Endometrium (tissue), 2 donors: Measurements from ENCODE around the gene LHX5.
"Not testable (repeated sequence)": the region's sequence is repeated elsewhere in the genome, so short reads cannot be mapped to it uniquely, and the experiment has no call there.

Experiments used
- FAIRE-seq: peaks from 2 replicates; lab custom pipeline; 2012; peaks lifted over from hg19 to GRCh38; lab: Jason Lieb, UNC
- donor health status: control.
- donor health status: control.

LHX5 gene

GRCh38 chr12:113471619-113472171, at the start of gene LHX5:
Gene LHX5, minus strand, starts transcription at chr12:113471871. Its CDS starts 373 bp downstream, at chr12:113471498.
- no peak for FAIRE-seq

DNA sequence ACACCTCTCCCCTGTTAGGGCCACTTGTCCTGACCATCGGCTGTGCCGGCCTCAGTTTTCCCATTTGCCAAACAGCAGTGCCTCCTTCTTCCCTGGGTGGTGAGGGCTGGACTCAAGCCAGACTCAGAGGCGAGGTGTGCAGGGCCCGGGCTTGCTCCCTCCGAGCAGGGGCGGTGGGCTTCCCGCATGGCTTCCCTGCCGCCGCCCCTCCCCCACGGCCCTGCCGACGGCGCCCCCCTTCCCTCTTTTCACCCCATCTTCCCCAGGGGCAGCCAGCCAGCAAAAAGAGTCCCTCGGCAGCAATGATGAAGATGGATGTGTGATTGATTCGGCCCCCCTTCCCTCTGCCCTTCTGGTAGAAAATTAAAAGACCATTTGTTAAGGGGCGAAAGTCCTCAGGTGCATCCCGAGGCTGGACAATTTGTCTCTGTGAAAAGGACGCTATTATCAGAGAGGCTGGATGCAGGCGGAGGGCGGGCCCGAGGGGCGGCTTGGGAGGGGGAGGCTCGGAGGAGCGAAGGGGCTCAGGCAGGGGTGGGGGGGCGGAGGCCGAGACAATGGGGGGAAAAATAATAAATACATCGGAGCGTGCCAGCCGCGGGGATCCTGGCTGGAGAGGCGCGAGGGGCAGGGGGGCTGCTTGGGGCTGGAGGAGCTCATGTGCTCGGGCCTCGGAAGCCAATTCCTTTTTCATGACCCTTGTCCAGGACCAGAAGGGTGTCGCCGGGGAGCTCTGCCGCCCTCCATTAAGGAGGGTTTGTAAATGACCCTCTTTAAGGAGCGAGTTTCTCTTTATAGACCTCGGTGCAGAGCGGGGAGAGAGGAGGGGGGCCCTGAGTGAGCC, 48.0 kb upstream of the LHX5 start:
- no peak for FAIRE-seq

- FAIRE-seq = no peak
Observed at GRCh38 chr12:113515082-113515856, 43.6 kb upstream of the LHX5 start.

- FAIRE-seq = no peak
Observed at GRCh38 chr12:113514602-113515001, 42.9 kb upstream of the LHX5 start.

- no peak for FAIRE-seq
Observed at GRCh38 chr12:113512568-113512967, 40.9 kb upstream of the LHX5 start.

DNA sequence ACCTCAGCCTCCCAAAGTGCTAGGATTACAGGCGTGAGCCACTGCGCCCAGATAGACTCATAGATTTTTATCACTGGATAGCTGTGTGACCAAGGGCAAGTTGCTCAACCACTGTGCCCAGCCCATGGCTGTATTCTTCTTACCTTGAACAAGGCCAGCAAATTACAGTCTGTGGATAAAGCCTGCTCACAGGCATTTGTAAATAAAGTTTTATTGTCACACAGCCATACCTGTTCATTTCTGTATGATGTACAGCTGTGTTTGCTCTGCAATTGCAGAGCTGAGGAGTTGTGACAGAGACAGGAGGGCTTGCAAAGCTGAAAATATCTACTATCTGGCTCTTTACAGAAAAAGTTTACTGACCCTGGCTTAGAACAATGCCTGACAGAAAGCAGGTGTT, 35.2 kb upstream of the LHX5 start:
- no peak for FAIRE-seq

DNA sequence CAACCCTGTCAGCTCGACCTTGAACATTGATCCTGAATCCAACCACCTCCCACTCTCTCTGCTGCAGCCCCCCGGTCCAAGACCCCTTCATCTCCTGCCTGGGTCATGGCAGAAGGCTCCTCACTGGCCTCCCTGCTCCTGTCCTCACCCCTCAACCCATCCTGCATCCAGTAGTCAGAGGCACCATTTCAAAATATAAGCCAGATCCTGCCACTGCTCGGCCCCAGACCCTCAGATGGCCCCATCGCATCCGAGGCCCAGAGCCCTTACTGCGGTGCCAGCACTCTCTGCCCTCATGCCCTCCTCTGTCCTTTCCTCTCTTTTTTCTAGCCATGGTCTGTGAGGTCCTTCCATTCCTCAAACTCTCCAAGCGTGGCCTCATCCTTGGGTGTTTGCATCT, 34.3 kb upstream of the LHX5 start:
- FAIRE-seq = no peak

GRCh38 chr12:113504917-113505316, 33.2 kb upstream of the LHX5 start:
- FAIRE-seq = no peak

DNA sequence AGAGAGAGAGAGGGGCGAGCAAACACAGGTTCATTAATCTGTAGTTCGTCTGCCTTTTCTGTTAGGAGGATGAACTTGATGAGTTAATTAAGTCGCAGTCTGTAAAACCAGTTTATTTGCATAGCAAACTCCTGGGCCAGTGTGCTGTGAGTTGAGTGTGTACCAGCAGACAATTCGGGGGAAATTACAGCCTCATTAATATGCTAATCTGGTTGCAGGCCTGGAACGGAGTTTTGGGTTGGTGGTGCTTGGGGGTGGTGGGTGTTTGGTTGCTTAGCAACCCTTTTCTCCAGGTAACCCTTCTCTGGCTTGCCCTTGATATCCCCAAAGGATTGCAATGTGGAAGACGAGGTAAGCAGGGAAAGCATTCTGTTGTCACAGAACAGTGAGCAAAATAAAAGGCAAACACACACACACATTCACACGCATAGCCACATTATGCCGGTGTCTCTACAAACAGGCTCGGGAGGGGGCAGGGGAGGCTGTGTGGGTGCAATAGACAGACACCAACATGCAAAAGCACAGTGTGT, 29.2 kb upstream of the LHX5 start:
- FAIRE-seq = no peak

- no peak for FAIRE-seq
Observed at GRCh38 chr12:113500306-113500675, 28.6 kb upstream of the LHX5 start.

GRCh38 chr12:113498490-113498889, 26.8 kb upstream of the LHX5 start:
- FAIRE-seq = no peak

GRCh38 chr12:113497693-113498092, 26.0 kb upstream of the LHX5 start:
- FAIRE-seq = no peak

DNA sequence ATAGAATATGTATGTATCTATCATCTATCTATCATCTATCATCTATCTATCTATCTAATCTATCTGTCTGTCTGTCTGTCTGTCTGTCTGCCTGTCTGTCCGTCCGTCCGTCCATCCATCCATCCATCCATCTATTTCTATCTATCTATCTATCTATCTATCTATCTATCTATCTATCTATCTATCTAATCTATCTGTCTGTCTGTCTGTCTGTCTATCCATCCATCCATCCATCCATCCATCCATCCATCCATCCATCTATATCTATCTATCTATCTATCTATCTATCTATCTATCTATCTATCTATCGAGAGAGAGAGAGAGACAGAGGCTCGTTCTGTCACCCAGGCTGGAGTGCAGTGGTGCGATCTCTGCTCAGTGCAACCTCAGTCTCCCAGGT, 24.3 kb upstream of the LHX5 start:
- FAIRE-seq = not testable (repeated sequence)

- FAIRE-seq = no peak
Observed at GRCh38 chr12:113488322-113488721, 16.7 kb upstream of the LHX5 start.

GRCh38 chr12:113486722-113487121, 15.1 kb upstream of the LHX5 start:
- FAIRE-seq = no peak

GRCh38 chr12:113485330-113485729, 13.7 kb upstream of the LHX5 start:
- FAIRE-seq = no peak

- no peak for FAIRE-seq
Observed at GRCh38 chr12:113482334-113482733, 10.7 kb upstream of the LHX5 start.

GRCh38 chr12:113480336-113480971, 8.8 kb upstream of the LHX5 start:
- FAIRE-seq = no peak

GRCh38 chr12:113479590-113480335, 8.1 kb upstream of the LHX5 start:
- no peak for FAIRE-seq

- FAIRE-seq = no peak
Observed at GRCh38 chr12:113479216-113479589, 7.5 kb upstream of the LHX5 start.

- FAIRE-seq = no peak
Observed at GRCh38 chr12:113478351-113479011, 6.8 kb upstream of the LHX5 start.
